Measurements from ENCODE around the gene ZSWIM4. TPM values are rescaled to one million over a fixed set of nuclear protein-coding genes. Genes with fewer than 3 reads are reported as not detected.

The ZSWIM4 gene
- total and polyA plus RNA-seq, 12 donors: 1.2 to 7.1 (median 2.7) TPM

- ATAC-seq: no peak
These were observed 64.2 kb downstream of the ZSWIM4 start for GRCh38 chr19:13859361-13859880.

GRCh38 chr19:13860679-13861391 lies 65.6 kb downstream of the ZSWIM4 start:
- intact Hi-C loops (cut with DNase I): loop anchor here in 9 of 10 donors (5.0 to 10.0 kb wide), 5 partner anchors 64 to 586 kb away; partner anchors contain the start of gene ZSWIM4 (in 1 of the 9)
- H3K4me3 ChIP-seq: peak overlapping the region in 8 of 10 donors; percentile 25 to 59 (median 52)
- no peaks in the 10 kb centered on the region for H3K9me3 ChIP-seq
- peaks cover 0 to 18% (median 0%) of the 10 kb centered on the region in 7 donors for H3K27me3 ChIP-seq
- H3K36me3 ChIP-seq: no peaks in the 10 kb centered on the region
- ATAC-seq (no peak), DNase-seq (no peak)
- TF ChIP-seq CTCF (IDR thresholded peaks at IDR 0.05): no peak
- H3K4me1 ChIP-seq: peaks cover 4 to 30% (median 19%) of the 10 kb centered on the region in 9 donors
- WGBS, 2 donors: 77% methylated on average over 13 of the region's 13 CpGs
- peak overlapping the region in 9 of 10 donors; percentile 94 to 97 (median 96) for H3K27ac ChIP-seq

More at GRCh38 chr19:13859361-13859880, 64.2 kb downstream of the ZSWIM4 start:
- peaks cover 4 to 30% (median 15%) of the 10 kb centered on the region in 9 donors for H3K4me1 ChIP-seq
- peaks cover 0 to 7% (median 0%) of the 10 kb centered on the region in 7 donors for H3K27me3 ChIP-seq
- no peak overlapping the region for H3K4me3 ChIP-seq
- DNase-seq: no peak
- no peaks in the 10 kb centered on the region for H3K9me3 ChIP-seq
- intact Hi-C loops (cut with DNase I): no loop called here
- peak in 2 of 9 donors; percentile 6 to 18 for TF ChIP-seq CTCF (IDR thresholded peaks at IDR 0.05)
- H3K27ac ChIP-seq: no peak overlapping the region
- WGBS, 2 donors: 97 to 98% methylated on average over 3 of the region's 3 CpGs
- no peaks in the 10 kb centered on the region for H3K36me3 ChIP-seq

GRCh38 chr19:13861392-13861713 lies 66.1 kb downstream of the ZSWIM4 start:
- Histone ChIP-seq H3K36me3 (no peaks in the 10 kb centered on the region), H3K27ac (peak overlapping the region; percentile 78 to 97 (median 96)), H3K9me3 (no peaks in the 10 kb centered on the region), H3K4me1 (peaks cover 8 to 35% (median 24%) of the 10 kb centered on the region in 9 donors), H3K27me3 (peaks cover 0 to 23% (median 0%) of the 10 kb centered on the region in 7 donors), H3K4me3 (peak overlapping the region in 9 of 10 donors; percentile 25 to 59 (median 51))
- no peak for TF ChIP-seq CTCF (IDR thresholded peaks at IDR 0.05)
- DNase-seq (no peak), ATAC-seq (peak in 7 of 8 donors; percentile 5 to 45 (median 17))
- 35 to 47% methylated on average over 11 of the region's 11 CpGs for WGBS, 2 donors
- intact Hi-C loops (cut with DNase I): loop anchor here in 9 of 10 donors (5.0 to 10.0 kb wide), 5 partner anchors 64 to 587 kb away; partner anchors contain the start of gene ZSWIM4 (in 1 of the 9)

GRCh38 chr19:13861714-13862531 lies 66.7 kb downstream of the ZSWIM4 start:
- H3K27me3 ChIP-seq: peaks cover 0 to 29% (median 0%) of the 10 kb centered on the region in 7 donors
- H3K4me3 ChIP-seq: peak overlapping the region in 9 of 10 donors; percentile 25 to 59 (median 51)
- peak; percentile 95 for DNase-seq
- H3K36me3 ChIP-seq: no peaks in the 10 kb centered on the region
- peaks cover 9 to 37% (median 27%) of the 10 kb centered on the region in 9 donors for H3K4me1 ChIP-seq
- intact Hi-C loops (cut with DNase I): loop anchor here (1.0 to 10.0 kb wide), 11 partner anchors 23 to 587 kb away; partner anchors contain the start of gene ZSWIM4 (in 1 of the 10)
- WGBS, 2 donors: 2 to 4% methylated on average over 27 of the region's 27 CpGs
- TF ChIP-seq CTCF (IDR thresholded peaks at IDR 0.05): peak; percentile 95 to 99 (median 98)
- H3K9me3 ChIP-seq: no peaks in the 10 kb centered on the region
- H3K27ac ChIP-seq: peak overlapping the region; percentile 78 to 97 (median 96)
- ATAC-seq: peak; percentile 91 to 96 (median 94)

Data from heart right ventricle (tissue), 16 donors.